HL-60 (cell line): ENCODE measurements around the gene TNFAIP8L3.

Experiments used
- POLR2AphosphoS5 ChIP-seq: IDR thresholded peaks from 2 replicates; pipeline ENCODE4 v1.6.1; 2012; ENCODE audit warnings: low read depth
- SPI1 ChIP-seq: IDR thresholded peaks from 2 replicates; pipeline ENCODE4 v1.6.1; 2012; ENCODE audit warnings: low read depth, mild to moderate bottlenecking, borderline replicate concordance
- TF ChIP-seq, protein P1 (sequence below): IDR thresholded peaks from one replicate; pipeline ENCODE4 v1.5.1; 2011; ENCODE audit warnings: low read length, control low read depth, inconsistent platforms; ENCODE audit not compliant: insufficient read depth

DNA sequence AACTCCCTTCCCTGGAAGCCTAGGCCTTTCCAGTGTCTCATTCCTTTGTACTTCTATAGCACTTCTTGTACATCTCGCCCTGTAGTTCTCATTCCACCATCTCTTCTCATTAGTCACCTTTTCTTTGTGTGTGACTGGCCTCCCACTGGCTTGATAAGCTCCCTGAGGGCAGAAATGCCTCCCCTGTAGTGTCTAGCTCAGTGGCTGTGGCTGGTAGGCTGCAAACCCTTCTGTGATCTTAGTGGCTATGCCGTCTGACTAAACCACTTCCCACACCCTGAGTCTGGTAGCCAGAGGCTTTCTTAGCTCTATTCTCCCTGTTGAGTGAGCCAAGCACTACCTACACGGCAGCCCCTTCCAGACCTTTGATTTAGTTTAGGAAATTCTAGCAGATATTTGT lies 24.4 kb upstream of the TNFAIP8L3 start:
- TF ChIP-seq, protein P1, sequence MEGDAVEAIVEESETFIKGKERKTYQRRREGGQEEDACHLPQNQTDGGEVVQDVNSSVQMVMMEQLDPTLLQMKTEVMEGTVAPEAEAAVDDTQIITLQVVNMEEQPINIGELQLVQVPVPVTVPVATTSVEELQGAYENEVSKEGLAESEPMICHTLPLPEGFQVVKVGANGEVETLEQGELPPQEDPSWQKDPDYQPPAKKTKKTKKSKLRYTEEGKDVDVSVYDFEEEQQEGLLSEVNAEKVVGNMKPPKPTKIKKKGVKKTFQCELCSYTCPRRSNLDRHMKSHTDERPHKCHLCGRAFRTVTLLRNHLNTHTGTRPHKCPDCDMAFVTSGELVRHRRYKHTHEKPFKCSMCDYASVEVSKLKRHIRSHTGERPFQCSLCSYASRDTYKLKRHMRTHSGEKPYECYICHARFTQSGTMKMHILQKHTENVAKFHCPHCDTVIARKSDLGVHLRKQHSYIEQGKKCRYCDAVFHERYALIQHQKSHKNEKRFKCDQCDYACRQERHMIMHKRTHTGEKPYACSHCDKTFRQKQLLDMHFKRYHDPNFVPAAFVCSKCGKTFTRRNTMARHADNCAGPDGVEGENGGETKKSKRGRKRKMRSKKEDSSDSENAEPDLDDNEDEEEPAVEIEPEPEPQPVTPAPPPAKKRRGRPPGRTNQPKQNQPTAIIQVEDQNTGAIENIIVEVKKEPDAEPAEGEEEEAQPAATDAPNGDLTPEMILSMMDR = no peak
- TF ChIP-seq SPI1 = no peak
- no peak for TF ChIP-seq POLR2AphosphoS5
